Neuronal stem cell (in vitro differentiated cells): ENCODE results near the gene TRIOBP.

ENCODE experiments used
- DNase-seq: peaks from one replicate; pipeline ENCODE4 v3.0.0-alpha.2; 2013; ENCODE audit warnings: low spot score
- H2AFZ ChIP-seq: one replicate; pipeline ENCODE4 v1.6.1; 2013; ENCODE audit warnings: mild to moderate bottlenecking, low read length, inconsistent platforms
- H2AK5ac ChIP-seq: 2 replicates; pipeline ENCODE4 v1.6.1; 2013; ENCODE audit warnings: low read depth, mild to moderate bottlenecking, inconsistent platforms, low read length, moderate library complexity, mixed read lengths
- H2BK120ac ChIP-seq: 2 replicates; pipeline ENCODE4 v1.6.1; 2013; ENCODE audit warnings: low read depth, mild to moderate bottlenecking, inconsistent platforms, low read length, moderate library complexity, mixed read lengths
- H2BK12ac ChIP-seq: one replicate; pipeline ENCODE4 v1.6.1; 2013; ENCODE audit warnings: low read length, inconsistent platforms
- H2BK15ac ChIP-seq: 2 replicates; pipeline ENCODE4 v1.6.1; 2013; ENCODE audit warnings: mild to moderate bottlenecking, low read length, inconsistent platforms, mixed read lengths
- H2BK5ac ChIP-seq: one replicate; pipeline ENCODE4 v1.6.1; 2013; ENCODE audit warnings: inconsistent platforms, mild to moderate bottlenecking, low read length, moderate library complexity
- H3K14ac ChIP-seq: one replicate; pipeline ENCODE4 v1.6.1; 2013; ENCODE audit warnings: low read length, inconsistent platforms
- H3K18ac ChIP-seq: 2 replicates; pipeline ENCODE4 v1.6.1; 2013; ENCODE audit warnings: low read length, inconsistent platforms
- H3K23ac ChIP-seq: 2 replicates; pipeline ENCODE4 v1.6.1; 2013; ENCODE audit warnings: low read depth, mild to moderate bottlenecking, mixed read lengths, low read length, inconsistent platforms; ENCODE audit not compliant: poor library complexity
- H3K27ac ChIP-seq: replicated peaks from 3 replicates; pipeline ENCODE4 v1.5.1; 2013; ENCODE audit warnings: low read length, inconsistent platforms
- H3K27me3 ChIP-seq, 3 experiments: 2 replicates each; pipeline ENCODE4 v1.6.1; 2013; ENCODE audit warnings: low read length in 3 of 3, mild to moderate bottlenecking in 2 of 3, inconsistent platforms in 1 of 3, low read depth in 1 of 3, mixed read lengths in 1 of 3, moderate library complexity in 1 of 3; ENCODE audit not compliant: control insufficient read depth in 3 of 3, insufficient read depth in 3 of 3
- H3K36me3 ChIP-seq, 2 donors: replicated peaks in 1 of 2; 2 replicates each; pipeline ENCODE4 v1.6.1; 2013; ENCODE audit warnings: low read length in 2 of 2; ENCODE audit not compliant: control insufficient read depth in 2 of 2, insufficient read depth in 2 of 2
- H3K4ac ChIP-seq: 2 replicates; pipeline ENCODE4 v1.6.1; 2013; ENCODE audit warnings: inconsistent platforms, mild to moderate bottlenecking, low read length, moderate library complexity
- H3K4me1 ChIP-seq, 2 donors: 1 replicate in 1 of 2; 2 replicates in 1 of 2; pipeline ENCODE4 v1.6.1; 2013; ENCODE audit warnings: low read length in 2 of 2, low read depth in 1 of 2; ENCODE audit not compliant: control insufficient read depth in 2 of 2, insufficient read depth in 1 of 2
- H3K4me2 ChIP-seq: one replicate; pipeline ENCODE4 v1.6.1; 2013; ENCODE audit warnings: mild to moderate bottlenecking, low read length, inconsistent platforms; ENCODE audit not compliant: insufficient read depth, poor library complexity, severe bottlenecking
- H3K4me3 ChIP-seq, 2 donors: 2 replicates each; pipeline ENCODE4 v1.5.1; 2013; ENCODE audit warnings: low read length in 2 of 2, mild to moderate bottlenecking in 2 of 2, inconsistent platforms in 1 of 2, moderate library complexity in 1 of 2
- H3K79me1 ChIP-seq: one replicate; pipeline ENCODE4 v1.6.1; 2013; ENCODE audit warnings: low read depth, mild to moderate bottlenecking, inconsistent platforms, low read length, moderate library complexity
- H3K9ac ChIP-seq: one replicate; pipeline ENCODE4 v1.6.1; 2013; ENCODE audit warnings: mild to moderate bottlenecking, low read depth, low read length, inconsistent platforms; ENCODE audit not compliant: poor library complexity
- H3K9me3 ChIP-seq, 2 donors: replicated peaks in 1 of 2; 2 replicates each; pipeline versions ENCODE3 to v1.6.1; 2013; ENCODE audit warnings: low read length in 2 of 2, mild to moderate bottlenecking in 2 of 2, inconsistent platforms in 1 of 2, low read depth in 1 of 2, mixed read lengths in 1 of 2, moderate library complexity in 1 of 2; ENCODE audit not compliant: control insufficient read depth in 2 of 2, insufficient read depth in 1 of 2
- H4K8ac ChIP-seq: one replicate; pipeline ENCODE4 v1.6.1; 2013; ENCODE audit warnings: low read depth, mild to moderate bottlenecking, inconsistent platforms, low read length, moderate library complexity
- H4K91ac ChIP-seq: one replicate; pipeline ENCODE4 v1.6.1; 2013; ENCODE audit warnings: low read length, low read depth, mild to moderate bottlenecking, inconsistent platforms; ENCODE audit not compliant: poor library complexity
- WGBS, 2 donors: extraction: QIAGEN DNeasy Blood & Tissue Kit; methylation state at CpG; one replicate each; pipeline ENCODE4 v1.1.7; 2013; ENCODE audit warnings: missing lambda C conversion rate in 2 of 2, mixed read lengths in 1 of 2; ENCODE audit not compliant: insufficient read length in 2 of 2, insufficient replicate concordance in 1 of 2; ENCODE audit errors: extremely low coverage in 2 of 2; 5-methylcytosine and 5-hydroxymethylcytosine counted together

The TRIOBP gene

GRCh38 chr22:37675930-37676735, 20.7 kb upstream of the TRIOBP start:
- DNase-seq = no peak
- Histone ChIP-seq H3K9me3 (no peaks in the 10 kb centered on the region), H2BK12ac (no peak overlapping the region), H3K14ac (no peak overlapping the region), H3K9ac (peak overlapping the region; percentile 27), H2AK5ac (peak overlapping the region; percentile 76), H3K27me3 (peaks cover 0 to 2% (median 0%) of the 10 kb centered on the region in 3 experiments), H3K36me3 (no peaks in the 10 kb centered on the region), H3K4me1 (peaks cover 11 to 12% of the 10 kb centered on the region in 2 donors), H3K23ac (no peak overlapping the region), H2BK120ac (no peak overlapping the region), H3K27ac (peak overlapping the region; percentile 62), H3K4me3 (peak overlapping the region; percentile 55 to 71), H4K91ac (no peak overlapping the region), H2BK15ac (peak overlapping the region; percentile 62), H4K8ac (no peak overlapping the region), H3K4ac (no peak overlapping the region), H3K18ac (peak overlapping the region; percentile 25), H2AFZ (peak overlapping the region; percentile 91), H2BK5ac (no peak overlapping the region), H3K79me1 (peaks cover 3% of the 10 kb centered on the region), H3K4me2 (peak overlapping the region; percentile 43)
- WGBS, 2 donors = no CpG with 5 or more reads among the region's 17 CpGs

- Histone ChIP-seq H4K8ac (no peak overlapping the region), H3K27ac (peak overlapping the region; percentile 62), H3K4me1 (peaks cover 11 to 12% of the 10 kb centered on the region in 2 donors), H3K79me1 (no peaks in the 10 kb centered on the region), H3K9ac (peak overlapping the region; percentile 54), H3K9me3 (no peaks in the 10 kb centered on the region), H3K23ac (no peak overlapping the region), H2AK5ac (peak overlapping the region; percentile 76), H3K18ac (peak overlapping the region; percentile 93), H3K4ac (no peak overlapping the region), H3K36me3 (no peaks in the 10 kb centered on the region), H2AFZ (peak overlapping the region; percentile 91), H2BK5ac (no peak overlapping the region), H3K27me3 (peaks cover 0 to 2% (median 0%) of the 10 kb centered on the region in 3 experiments), H4K91ac (no peak overlapping the region), H3K4me2 (peak overlapping the region; percentile 38), H3K14ac (no peak overlapping the region), H2BK120ac (no peak overlapping the region), H2BK15ac (peak overlapping the region; percentile 62), H3K4me3 (peak overlapping the region; percentile 55 to 72), H2BK12ac (no peak overlapping the region)
- DNase-seq = peak; percentile 74
- WGBS, 2 donors = no CpG with 5 or more reads among the region's 42 CpGs
Observed at GRCh38 chr22:37676736-37677492, 19.9 kb upstream of the TRIOBP start.

- no peak for DNase-seq
- Histone ChIP-seq H3K23ac (no peak overlapping the region), H3K27ac (no peak overlapping the region), H4K91ac (no peak overlapping the region), H2BK15ac (no peak overlapping the region), H2BK5ac (no peak overlapping the region), H3K27me3 (peaks cover 0 to 2% (median 0%) of the 10 kb centered on the region in 3 experiments), H2BK120ac (no peak overlapping the region), H2BK12ac (no peak overlapping the region), H3K79me1 (no peaks in the 10 kb centered on the region), H3K9ac (no peak overlapping the region), H4K8ac (no peak overlapping the region), H3K4ac (no peak overlapping the region), H3K4me2 (peak overlapping the region; percentile 38), H3K18ac (no peak overlapping the region), H3K4me1 (peaks cover 11 to 12% of the 10 kb centered on the region in 2 donors), H3K14ac (no peak overlapping the region), H3K9me3 (no peaks in the 10 kb centered on the region), H3K4me3 (peak overlapping the region; percentile 55 to 72), H2AFZ (peak overlapping the region; percentile 91), H2AK5ac (no peak overlapping the region), H3K36me3 (no peaks in the 10 kb centered on the region)
- no CpG with 5 or more reads among the region's 15 CpGs for WGBS, 2 donors
Observed at GRCh38 chr22:37677493-37677974, 19.3 kb upstream of the TRIOBP start.

- Histone ChIP-seq H3K4me1 (peaks cover 11 to 12% of the 10 kb centered on the region in 2 donors), H3K79me1 (no peaks in the 10 kb centered on the region), H3K4me2 (no peak overlapping the region), H2BK120ac (no peak overlapping the region), H2BK15ac (no peak overlapping the region), H3K36me3 (no peaks in the 10 kb centered on the region), H3K23ac (no peak overlapping the region), H2BK12ac (peak overlapping the region; percentile 89), H3K27me3 (peaks cover 0 to 2% (median 0%) of the 10 kb centered on the region in 3 experiments), H4K8ac (no peak overlapping the region), H3K9ac (no peak overlapping the region), H2AK5ac (no peak overlapping the region), H2AFZ (no peak overlapping the region), H3K9me3 (no peaks in the 10 kb centered on the region), H3K27ac (no peak overlapping the region), H3K4me3 (no peak overlapping the region), H3K4ac (no peak overlapping the region), H3K14ac (no peak overlapping the region), H2BK5ac (no peak overlapping the region), H3K18ac (peak overlapping the region; percentile 21), H4K91ac (no peak overlapping the region)
- no peak for DNase-seq
- no CpG with 5 or more reads among the region's 18 CpGs for WGBS, 2 donors
Observed at GRCh38 chr22:37678372-37678771, 18.5 kb upstream of the TRIOBP start.
